Osteocyte (in vitro differentiated cells): Measurements from ENCODE around the gene EZH1. TPM values are rescaled to one million over a fixed set of nuclear protein-coding genes. Genes with fewer than 3 reads are reported as not detected.

Experiments used
- DNase-seq: peaks from one replicate; pipeline ENCODE4 v3.0.0; 2021; ENCODE audit warnings: mixed read lengths; ENCODE audit not compliant: unreplicated experiment; ENCODE audit errors: extremely low spot score
- H3K27ac Mint-ChIP-seq: one replicate; pipeline ENCODE4 v1.8.0; 2021; ENCODE audit warnings: mild to moderate bottlenecking, mixed read lengths; ENCODE audit not compliant: unreplicated experiment
- H3K27me3 Mint-ChIP-seq: one replicate; pipeline ENCODE4 v1.8.0; 2021; ENCODE audit warnings: mixed read lengths; ENCODE audit not compliant: unreplicated experiment
- H3K36me3 Mint-ChIP-seq: one replicate; pipeline ENCODE4 v1.8.0; 2021; ENCODE audit warnings: mixed read lengths; ENCODE audit not compliant: unreplicated experiment
- H3K4me1 Mint-ChIP-seq: one replicate; pipeline ENCODE4 v1.8.0; 2021; ENCODE audit warnings: mixed read lengths; ENCODE audit not compliant: unreplicated experiment
- H3K4me3 Mint-ChIP-seq: one replicate; pipeline ENCODE4 v1.8.0; 2021; ENCODE audit warnings: mild to moderate bottlenecking, moderate library complexity, mixed read lengths; ENCODE audit not compliant: unreplicated experiment
- H3K9me3 Mint-ChIP-seq: one replicate; pipeline ENCODE4 v1.8.0; 2021; ENCODE audit warnings: mixed read lengths; ENCODE audit not compliant: unreplicated experiment
- total RNA-seq: library from RNA; stranded (reverse); gene quantifications from 2 replicates; pipeline ENCODE4 v1.2.1, GENCODE V29; 2021
- TF ChIP-seq, protein P1 (sequence below): fragments of 200-600 bp; sonication (generic); IDR thresholded peaks from 2 replicates; pipeline ENCODE4 v1.5.0; 2021; ENCODE audit warnings: antibody characterized with exemption, mild to moderate bottlenecking, moderate library complexity

Gene EZH1
- total RNA-seq, 1 donor from 2014 or later = 44.8 TPM

DNA sequence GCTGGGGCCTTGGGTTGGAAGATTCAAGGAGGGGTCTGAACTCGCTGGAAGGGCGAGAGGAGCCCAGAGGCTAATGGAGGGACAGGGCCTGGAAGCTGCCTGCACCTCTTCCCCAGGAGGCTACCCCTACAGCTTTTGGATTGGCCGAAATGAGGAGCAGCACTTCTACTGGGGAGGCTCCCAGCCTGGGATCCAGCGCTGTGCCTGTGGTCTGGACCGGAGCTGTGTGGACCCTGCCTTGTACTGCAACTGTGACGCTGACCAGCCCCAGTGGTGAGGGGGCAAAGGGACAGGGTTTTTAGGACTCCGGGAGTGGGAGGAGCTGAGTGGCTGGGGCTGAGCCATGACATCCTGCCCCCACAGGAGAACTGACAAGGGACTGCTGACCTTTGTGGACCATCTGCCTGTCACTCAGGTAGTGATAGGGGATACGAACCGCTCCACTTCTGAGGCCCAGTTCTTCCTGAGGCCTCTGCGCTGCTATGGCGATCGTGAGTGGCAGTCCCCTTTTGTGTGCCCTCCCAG lies 53.8 kb downstream of the EZH1 start:
- DNase-seq = no peak
- no peaks in the 10 kb centered on the region for H3K27me3 Mint-ChIP-seq
- H3K9me3 Mint-ChIP-seq = no peaks in the 10 kb centered on the region
- H3K36me3 Mint-ChIP-seq = peaks cover 26% of the 10 kb centered on the region
- no peaks in the 10 kb centered on the region for H3K4me1 Mint-ChIP-seq
- H3K27ac Mint-ChIP-seq = no peak overlapping the region
- H3K4me3 Mint-ChIP-seq = no peak overlapping the region
- TF ChIP-seq, protein P1, sequence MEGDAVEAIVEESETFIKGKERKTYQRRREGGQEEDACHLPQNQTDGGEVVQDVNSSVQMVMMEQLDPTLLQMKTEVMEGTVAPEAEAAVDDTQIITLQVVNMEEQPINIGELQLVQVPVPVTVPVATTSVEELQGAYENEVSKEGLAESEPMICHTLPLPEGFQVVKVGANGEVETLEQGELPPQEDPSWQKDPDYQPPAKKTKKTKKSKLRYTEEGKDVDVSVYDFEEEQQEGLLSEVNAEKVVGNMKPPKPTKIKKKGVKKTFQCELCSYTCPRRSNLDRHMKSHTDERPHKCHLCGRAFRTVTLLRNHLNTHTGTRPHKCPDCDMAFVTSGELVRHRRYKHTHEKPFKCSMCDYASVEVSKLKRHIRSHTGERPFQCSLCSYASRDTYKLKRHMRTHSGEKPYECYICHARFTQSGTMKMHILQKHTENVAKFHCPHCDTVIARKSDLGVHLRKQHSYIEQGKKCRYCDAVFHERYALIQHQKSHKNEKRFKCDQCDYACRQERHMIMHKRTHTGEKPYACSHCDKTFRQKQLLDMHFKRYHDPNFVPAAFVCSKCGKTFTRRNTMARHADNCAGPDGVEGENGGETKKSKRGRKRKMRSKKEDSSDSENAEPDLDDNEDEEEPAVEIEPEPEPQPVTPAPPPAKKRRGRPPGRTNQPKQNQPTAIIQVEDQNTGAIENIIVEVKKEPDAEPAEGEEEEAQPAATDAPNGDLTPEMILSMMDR = no peak

DNA sequence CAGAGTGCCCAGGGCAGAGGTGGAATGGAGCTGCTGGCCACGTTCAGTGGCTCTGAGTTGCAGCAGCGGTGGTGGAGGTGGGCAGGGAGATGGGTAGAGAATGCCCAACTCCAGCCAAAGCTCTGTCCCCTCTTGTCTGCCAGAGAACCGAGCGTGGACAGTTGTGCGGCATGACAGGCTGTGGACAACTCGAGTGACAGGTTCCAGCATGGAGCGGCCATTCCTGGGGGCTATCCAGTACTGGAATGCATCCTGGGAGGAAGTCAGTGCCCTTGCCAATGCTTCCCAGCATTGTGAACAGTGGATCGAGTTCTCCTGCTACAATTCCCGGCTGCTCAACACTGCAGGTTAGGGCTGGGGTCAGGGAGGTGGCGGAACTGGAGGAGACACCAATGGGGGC lies 54.2 kb downstream of the EZH1 start:
- no peak overlapping the region for H3K27ac Mint-ChIP-seq
- H3K9me3 Mint-ChIP-seq = no peaks in the 10 kb centered on the region
- H3K4me1 Mint-ChIP-seq = no peaks in the 10 kb centered on the region
- TF ChIP-seq, protein P1 = no peak
- H3K4me3 Mint-ChIP-seq = no peak overlapping the region
- no peaks in the 10 kb centered on the region for H3K27me3 Mint-ChIP-seq
- peaks cover 25% of the 10 kb centered on the region for H3K36me3 Mint-ChIP-seq
- no peak for DNase-seq

DNA sequence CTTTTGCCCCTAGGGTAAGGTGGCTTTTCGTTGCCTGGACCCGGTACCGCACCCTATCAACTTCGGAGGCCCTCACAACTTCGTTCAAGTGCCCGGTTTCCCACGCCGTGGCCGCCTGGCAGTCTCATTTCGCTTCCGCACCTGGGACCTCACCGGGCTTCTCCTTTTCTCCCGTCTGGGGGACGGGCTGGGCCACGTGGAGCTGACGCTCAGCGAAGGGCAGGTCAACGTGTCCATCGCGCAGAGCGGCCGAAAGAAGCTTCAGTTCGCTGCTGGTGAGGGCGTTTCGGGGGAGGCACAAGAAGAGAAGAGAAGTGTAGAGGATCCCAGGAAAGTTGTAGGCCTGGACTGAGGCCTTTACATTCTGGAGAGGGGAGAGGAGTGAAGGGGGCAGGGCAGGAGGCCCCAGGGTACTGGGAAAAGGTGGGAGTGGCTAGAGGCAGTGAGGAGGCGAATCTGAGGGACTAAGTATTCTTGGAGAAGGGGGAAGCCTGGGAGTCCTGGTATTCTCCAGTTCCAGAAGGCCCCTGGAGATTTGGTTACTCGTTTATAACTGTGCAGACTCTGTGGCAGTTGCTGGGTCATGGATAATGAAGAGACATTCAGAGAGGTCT lies 57.0 kb downstream of the EZH1 start:
- Mint-ChIP-seq H3K4me1 (peaks cover 10% of the 10 kb centered on the region), H3K27ac (no peak overlapping the region), H3K27me3 (no peaks in the 10 kb centered on the region), H3K36me3 (peaks cover 25% of the 10 kb centered on the region), H3K4me3 (no peak overlapping the region), H3K9me3 (no peaks in the 10 kb centered on the region)
- TF ChIP-seq, protein P1 = no peak
- no peak for DNase-seq

DNA sequence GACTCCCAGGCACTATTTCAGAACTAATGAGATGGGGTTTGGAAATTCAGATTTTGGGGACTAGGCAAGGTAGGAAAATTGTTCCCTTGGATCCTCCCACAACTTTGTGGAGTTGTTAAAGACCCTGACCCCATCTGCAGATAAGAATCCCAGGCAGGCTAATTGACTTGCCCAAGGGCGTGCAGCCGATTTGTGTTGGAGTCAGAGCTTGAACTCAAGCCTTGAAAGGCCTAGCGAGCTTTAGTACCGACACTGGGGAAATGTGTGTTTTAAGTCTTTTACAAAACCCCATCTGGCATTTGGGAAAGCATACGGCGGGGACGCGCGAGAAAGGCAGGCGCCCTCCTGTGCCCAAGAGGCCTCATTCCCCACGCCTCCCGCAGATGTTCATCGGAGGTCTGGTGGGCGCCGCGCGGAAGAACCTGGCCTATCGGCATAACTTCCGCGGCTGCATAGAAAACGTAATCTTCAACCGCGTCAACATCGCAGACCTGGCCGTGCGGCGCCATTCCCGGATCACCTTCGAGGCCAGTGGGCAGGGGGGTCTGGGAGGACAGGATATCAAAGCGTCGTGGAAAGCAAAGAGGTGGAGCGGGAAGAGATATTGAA lies 58.2 kb downstream of the EZH1 start:
- TF ChIP-seq, protein P1 = no peak
- Mint-ChIP-seq H3K27me3 (no peaks in the 10 kb centered on the region), H3K27ac (no peak overlapping the region), H3K4me3 (no peak overlapping the region), H3K36me3 (peaks cover 23% of the 10 kb centered on the region), H3K9me3 (no peaks in the 10 kb centered on the region), H3K4me1 (peaks cover 18% of the 10 kb centered on the region)
- DNase-seq = no peak

DNA sequence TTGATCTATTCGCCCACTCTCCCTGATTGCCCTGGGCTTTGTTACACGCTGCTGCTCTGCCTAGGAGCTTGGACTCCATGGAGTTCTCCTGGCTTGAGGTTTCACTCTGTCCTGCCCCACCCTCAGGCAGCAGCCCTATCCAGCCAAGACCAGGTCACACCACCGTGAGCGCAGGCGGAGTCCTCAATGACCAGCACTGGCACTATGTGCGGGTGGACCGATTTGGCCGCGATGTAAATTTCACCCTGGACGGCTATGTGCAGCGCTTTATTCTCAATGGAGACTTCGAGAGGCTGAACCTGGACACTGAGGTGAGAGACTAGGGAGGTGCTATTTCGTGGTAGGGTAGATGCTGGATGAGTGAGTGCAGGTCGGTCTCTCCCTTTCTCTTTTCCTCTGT lies 59.0 kb downstream of the EZH1 start:
- no peaks in the 10 kb centered on the region for H3K9me3 Mint-ChIP-seq
- H3K36me3 Mint-ChIP-seq = peaks cover 21% of the 10 kb centered on the region
- no peak for DNase-seq
- H3K27me3 Mint-ChIP-seq = no peaks in the 10 kb centered on the region
- no peak overlapping the region for H3K4me3 Mint-ChIP-seq
- H3K4me1 Mint-ChIP-seq = peaks cover 24% of the 10 kb centered on the region
- H3K27ac Mint-ChIP-seq = no peak overlapping the region
- TF ChIP-seq, protein P1 = no peak
